PC-9 (cell line): ENCODE data around the gene KCTD16.

Experiments used
- CTCF ChIP-seq: fragments of 200-600 bp; sonication (generic); conservative IDR thresholded peaks from 2 replicates; pipeline ENCODE4 v1.6.1; 2017; ENCODE audit warnings: mixed run types, antibody characterized with exemption, mild to moderate bottlenecking, moderate library complexity
- EZH2 ChIP-seq: fragments of 200-600 bp; sonication (generic); IDR thresholded peaks from 2 replicates; pipeline ENCODE4 v1.8.0; 2017; ENCODE audit warnings: antibody characterized with exemption, low read depth

- TF ChIP-seq CTCF, result peak; percentile 49; the same call in 1 of the 2 replicates
- no peak for TF ChIP-seq EZH2
Measured at GRCh38 chr5:144191998-144192397, 21.3 kb downstream of the KCTD16 start.
